M059J (cell line): Measurements from ENCODE around the gene APOC3. TPM values are rescaled to one million over a fixed set of nuclear protein-coding genes. Genes with fewer than 3 reads are reported as not detected.
A peak's percentile ranks its signal among the peaks of the same experiment; 100 is the strongest.

Experiments used
- DNase-seq: peaks from one replicate; pipeline ENCODE4 v3.0.0-alpha.2; 2012; ENCODE audit warnings: low read depth
- total RNA-seq: library from RNA; depleted of rRNA; stranded (reverse); fragments of >200 nt; shearing (Covaris generic); gene quantifications from 2 replicates; pipeline ENCODE4 v1.2.3, GENCODE V29; 2014; rRNA removed

APOC3 gene
- total RNA-seq, 1 experiment from 2014 or later = not detected

DNA sequence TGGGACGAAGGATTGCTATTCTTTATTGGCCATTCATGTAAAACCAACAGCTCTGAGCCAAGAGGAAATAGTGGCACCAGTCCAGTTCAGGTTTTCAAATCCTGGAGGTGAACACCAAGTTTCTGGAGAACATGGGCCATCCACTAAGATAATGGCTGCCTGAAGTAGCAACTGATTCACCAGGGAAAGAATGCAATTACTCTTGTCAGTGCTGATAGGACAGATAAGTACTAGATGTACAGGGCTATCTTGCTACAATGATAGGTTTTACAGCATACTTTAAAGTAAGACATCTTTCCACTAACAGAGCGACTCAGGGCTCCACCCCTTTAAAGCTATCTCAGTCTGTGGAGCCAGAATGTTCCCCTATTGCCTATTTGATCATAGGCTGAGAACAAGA is 44.5 kb downstream of the APOC3 start:
- DNase-seq = peak; percentile 49

DNA sequence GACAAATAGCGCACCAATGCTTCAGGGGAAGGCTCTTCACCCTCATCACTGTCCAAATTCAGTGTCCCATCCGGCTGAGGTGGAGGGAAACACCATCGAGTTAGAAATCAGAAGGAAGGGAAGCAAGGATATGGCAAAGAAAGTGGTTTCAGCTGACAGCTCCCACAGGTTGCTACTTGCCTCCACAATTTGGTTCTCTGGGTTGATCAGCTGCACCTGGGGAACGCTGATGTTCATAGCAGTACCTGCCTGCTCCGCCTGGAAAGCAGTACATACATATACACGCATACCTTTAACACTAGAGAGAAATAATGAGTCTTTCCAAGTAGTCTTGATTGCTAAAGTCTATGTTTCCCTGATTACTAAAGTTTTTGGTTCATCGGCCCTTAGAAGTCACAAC is 45.5 kb downstream of the APOC3 start:
- DNase-seq = no peak

DNA sequence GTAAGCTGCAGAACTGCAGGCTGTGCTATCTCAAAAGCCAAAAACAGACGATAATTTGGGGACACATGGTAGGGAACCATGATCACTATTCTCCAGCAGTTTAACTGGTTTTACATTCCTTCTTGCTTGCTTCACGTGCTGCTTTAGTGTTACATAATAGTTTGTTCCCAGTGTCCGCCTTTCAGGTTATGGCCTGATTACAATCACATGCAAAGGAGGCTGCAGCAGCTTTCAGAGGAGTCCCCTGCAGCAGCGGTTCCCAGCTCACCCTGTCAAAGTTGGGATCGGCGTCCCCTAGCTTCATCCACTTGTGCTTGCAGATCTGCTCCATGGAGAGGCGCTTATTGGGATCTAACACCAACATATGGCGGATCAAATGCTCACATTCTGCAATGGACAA is 46.9 kb downstream of the APOC3 start:
- no peak for DNase-seq

DNA sequence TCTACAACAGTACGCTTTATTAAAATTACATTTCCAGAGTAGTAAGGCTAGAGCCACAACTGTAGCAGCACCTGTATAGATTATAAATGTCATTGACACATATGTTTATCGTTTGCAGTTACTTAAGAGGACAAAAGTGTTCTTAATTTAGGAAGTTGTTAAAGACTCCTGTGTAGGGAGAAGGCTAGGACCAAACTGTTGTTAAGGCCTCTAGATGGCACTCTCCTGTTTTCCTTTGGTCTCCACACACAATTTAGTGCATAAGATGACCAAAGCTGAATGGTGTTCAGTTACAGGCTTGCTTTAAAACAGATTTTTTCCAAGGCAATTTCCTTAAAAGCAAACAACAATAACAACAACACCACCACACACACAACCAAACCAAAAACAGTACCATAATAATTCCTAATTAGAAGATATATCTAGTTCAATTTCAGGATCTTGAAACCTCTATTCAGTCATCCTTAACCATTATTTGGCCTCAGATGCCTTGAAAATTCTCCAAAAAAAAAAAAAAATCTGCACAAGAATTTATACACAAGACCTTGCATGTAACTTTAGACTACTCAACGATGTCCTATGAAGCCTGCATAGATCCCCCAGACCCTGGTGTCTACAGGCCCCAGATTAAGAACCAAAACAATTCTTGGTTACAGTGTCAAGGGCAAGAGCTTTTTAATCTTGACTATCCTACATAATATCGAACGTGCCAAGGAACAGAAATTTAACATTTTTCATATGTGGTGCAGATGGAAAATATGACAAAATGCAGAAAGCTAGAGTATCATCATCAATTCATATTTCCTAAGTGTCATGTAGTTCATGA is 50.3 kb downstream of the APOC3 start:
- peak; percentile 74 for DNase-seq

DNA sequence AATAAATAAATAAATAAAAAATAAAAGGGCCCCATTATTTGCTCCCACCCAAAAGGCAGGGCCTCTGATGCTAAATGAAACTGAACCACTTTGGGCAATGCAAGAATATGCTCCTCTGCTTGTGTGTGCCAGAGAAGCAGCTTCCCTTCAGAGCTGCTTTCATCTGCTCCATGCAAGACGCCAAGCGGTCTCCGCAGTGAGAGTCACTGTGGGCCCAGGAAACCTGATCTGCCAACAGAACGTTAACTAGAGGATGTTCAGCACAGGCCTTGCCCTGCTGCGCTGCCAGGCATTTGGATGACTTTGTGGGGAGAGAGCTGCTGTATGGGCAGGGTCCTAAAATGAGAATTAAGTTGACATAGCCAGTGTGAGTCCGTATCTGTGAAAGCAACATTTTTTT is 51.4 kb downstream of the APOC3 start:
- DNase-seq = no peak

DNA sequence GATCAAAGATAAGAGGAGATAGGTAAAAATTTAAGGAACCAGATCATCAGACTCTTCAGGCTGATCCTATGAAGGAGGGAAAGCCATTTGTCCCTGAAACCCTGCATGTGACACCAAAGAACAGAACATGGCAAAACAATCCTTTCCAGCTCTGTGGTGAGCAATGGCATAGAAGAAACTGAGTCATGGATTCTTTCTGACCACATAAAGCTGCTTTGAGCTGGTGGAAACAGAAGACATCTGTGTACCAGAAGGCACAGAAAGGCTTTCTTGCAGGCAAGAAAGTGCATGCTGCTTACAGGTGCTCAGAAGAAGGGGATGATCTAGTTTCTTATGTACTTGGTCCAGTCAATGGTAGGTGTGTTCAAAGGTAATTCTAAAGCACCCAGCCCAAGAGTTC is 52.7 kb downstream of the APOC3 start:
- DNase-seq = peak; percentile 74

Other genes starting within 250 kb of the APOC3 start
- gene BUD13, start 56.9 kb upstream of the APOC3 start, total RNA-seq = 18.5 and 26.4 TPM in 2 replicates
- 59.8 and 98.2 TPM in 2 replicates for gene ZPR1, start 41.9 kb upstream of the APOC3 start, total RNA-seq
- gene APOA5, start 38.0 kb upstream of the APOC3 start, total RNA-seq = not detected in 2 replicates
- not detected in 2 replicates for gene APOA4, start 6.6 kb upstream of the APOC3 start, total RNA-seq
- gene APOA1, start 7.7 kb downstream of the APOC3 start, total RNA-seq = not detected in 2 replicates